Cerebellar nuclear complex (tissue), 1 donor: ENCODE results near the gene KRTAP10-2.
"Not testable (repeated sequence)": the region's sequence is repeated elsewhere in the genome, so short reads cannot be mapped to it uniquely, and the experiment has no call there.

Experiments used
- DNase-seq, 2 experiments: peaks; one replicate each; lab custom pipeline; 2025; lab: John Stamatoyannopoulos, UW

Gene KRTAP10-2

GRCh38 chr21:44513389-44514217 lies 37.7 kb downstream of the KRTAP10-2 start:
- DNase-seq = no peak

- no peak for DNase-seq
These were observed 38.6 kb downstream of the KRTAP10-2 start for GRCh38 chr21:44512496-44513388.

GRCh38 chr21:44511938-44512275 lies 39.4 kb downstream of the KRTAP10-2 start:
- no peak for DNase-seq

GRCh38 chr21:44511219-44511937 lies 39.9 kb downstream of the KRTAP10-2 start:
- no peak for DNase-seq

GRCh38 chr21:44510508-44511218 lies 40.6 kb downstream of the KRTAP10-2 start:
- no peak for DNase-seq

- no peak for DNase-seq
These were observed 41.2 kb downstream of the KRTAP10-2 start for GRCh38 chr21:44510109-44510507.

GRCh38 chr21:44509539-44509938 lies 41.8 kb downstream of the KRTAP10-2 start:
- DNase-seq = no peak

- DNase-seq = no peak
These were observed 42.4 kb downstream of the KRTAP10-2 start for GRCh38 chr21:44508711-44509445.

GRCh38 chr21:44508426-44508710 lies 42.9 kb downstream of the KRTAP10-2 start:
- no peak for DNase-seq

GRCh38 chr21:44507673-44508425 lies 43.5 kb downstream of the KRTAP10-2 start:
- DNase-seq = no peak

- no peak for DNase-seq
These were observed 44.7 kb downstream of the KRTAP10-2 start for GRCh38 chr21:44506279-44507255.

GRCh38 chr21:44505673-44506278 lies 45.5 kb downstream of the KRTAP10-2 start:
- no peak for DNase-seq

- DNase-seq = no peak
These were observed 47.4 kb downstream of the KRTAP10-2 start for GRCh38 chr21:44503901-44504399.

- not testable (repeated sequence) for DNase-seq
These were observed 48.1 kb downstream of the KRTAP10-2 start for GRCh38 chr21:44503006-44503889.

- DNase-seq = no peak
These were observed 48.9 kb downstream of the KRTAP10-2 start for GRCh38 chr21:44502171-44502958.
